Measurements from ENCODE around the gene SYNGR2.

The SYNGR2 gene

GRCh38 chr17:78197147-78197832 is 28.9 kb downstream of the SYNGR2 start:
- no peak for DNase-seq (ENCODE audit: low read depth in 1 of 2, low spot score in 1 of 2)

GRCh38 chr17:78200451-78200850 is 32.1 kb downstream of the SYNGR2 start:
- DNase-seq (ENCODE audit: low read depth in 1 of 2, low spot score in 1 of 2) = no peak

- DNase-seq (ENCODE audit: low read depth in 1 of 2, low spot score in 1 of 2) = no peak
Measured at GRCh38 chr17:78202666-78203065, 34.3 kb downstream of the SYNGR2 start.

- DNase-seq (ENCODE audit: low read depth in 1 of 2, low spot score in 1 of 2) = no peak
Measured at GRCh38 chr17:78204387-78205123, 36.2 kb downstream of the SYNGR2 start.

GRCh38 chr17:78205124-78205775 is 36.9 kb downstream of the SYNGR2 start:
- no peak for DNase-seq (ENCODE audit: low read depth in 1 of 2, low spot score in 1 of 2)

GRCh38 chr17:78206298-78206697 is 37.9 kb downstream of the SYNGR2 start:
- DNase-seq (ENCODE audit: low read depth in 1 of 2, low spot score in 1 of 2) = no peak

- DNase-seq (ENCODE audit: low read depth in 1 of 2, low spot score in 1 of 2) = no peak
Measured at GRCh38 chr17:78208486-78208885, 40.1 kb downstream of the SYNGR2 start.

GRCh38 chr17:78210111-78210510 is 41.7 kb downstream of the SYNGR2 start:
- no peak for DNase-seq (ENCODE audit: low read depth in 1 of 2, low spot score in 1 of 2)

- no peak for DNase-seq (ENCODE audit: low read depth in 1 of 2, low spot score in 1 of 2)
Measured at GRCh38 chr17:78211032-78211431, 42.7 kb downstream of the SYNGR2 start.

GRCh38 chr17:78214016-78214705 is 45.8 kb downstream of the SYNGR2 start, which contains the start of gene BIRC5:
TSS of gene BIRC5 (plus strand) at chr17:78214253. CDS start at chr17:78214317, 64 bp downstream.
- DNase-seq (ENCODE audit: low read depth in 1 of 2, low spot score in 1 of 2) = peak; percentile 86 to 87

- DNase-seq (ENCODE audit: low read depth in 1 of 2, low spot score in 1 of 2) = no peak
Measured at GRCh38 chr17:78214706-78215061, 46.3 kb downstream of the SYNGR2 start.

- no peak for DNase-seq (ENCODE audit: low read depth in 1 of 2, low spot score in 1 of 2)
Measured at GRCh38 chr17:78219396-78220150, 51.2 kb downstream of the SYNGR2 start.

All from activated CD4-positive, alpha-beta T cell treated with anti-CD3 and anti-CD28 coated beads, Interleukin-2, amount 50 U/mL, for 24 hours (primary cell).